Panc1 (cell line): ENCODE results near the gene ZBTB46.

Experiments
- POLR2AphosphoS5 ChIP-seq: IDR thresholded peaks from 2 replicates; pipeline ENCODE4 v1.6.1; 2012; ENCODE audit warnings: mild to moderate bottlenecking, low read depth, low read length, moderate library complexity
- SIN3A ChIP-seq: IDR thresholded peaks from 2 replicates; pipeline ENCODE4 v1.6.1; 2012; ENCODE audit warnings: low read depth, mild to moderate bottlenecking, low read length, moderate library complexity, borderline replicate concordance; ENCODE audit not compliant: insufficient read depth
- TF ChIP-seq, protein P1 (sequence below): fragments of 450-650 bp; IDR thresholded peaks from 2 replicates; pipeline ENCODE4 v1.5.1; 2017; ENCODE audit warnings: mild to moderate bottlenecking
- TF ChIP-seq, protein P2 (sequence below), 2 experiments: IDR thresholded peaks; 2 replicates each; pipeline ENCODE4 v1.6.1; 2011 to 2012; ENCODE audit warnings: low read depth in 2 of 2, control low read depth in 1 of 2, low read length in 1 of 2, mild to moderate bottlenecking in 1 of 2, moderate library complexity in 1 of 2; ENCODE audit not compliant: insufficient read depth in 1 of 2

DNA sequence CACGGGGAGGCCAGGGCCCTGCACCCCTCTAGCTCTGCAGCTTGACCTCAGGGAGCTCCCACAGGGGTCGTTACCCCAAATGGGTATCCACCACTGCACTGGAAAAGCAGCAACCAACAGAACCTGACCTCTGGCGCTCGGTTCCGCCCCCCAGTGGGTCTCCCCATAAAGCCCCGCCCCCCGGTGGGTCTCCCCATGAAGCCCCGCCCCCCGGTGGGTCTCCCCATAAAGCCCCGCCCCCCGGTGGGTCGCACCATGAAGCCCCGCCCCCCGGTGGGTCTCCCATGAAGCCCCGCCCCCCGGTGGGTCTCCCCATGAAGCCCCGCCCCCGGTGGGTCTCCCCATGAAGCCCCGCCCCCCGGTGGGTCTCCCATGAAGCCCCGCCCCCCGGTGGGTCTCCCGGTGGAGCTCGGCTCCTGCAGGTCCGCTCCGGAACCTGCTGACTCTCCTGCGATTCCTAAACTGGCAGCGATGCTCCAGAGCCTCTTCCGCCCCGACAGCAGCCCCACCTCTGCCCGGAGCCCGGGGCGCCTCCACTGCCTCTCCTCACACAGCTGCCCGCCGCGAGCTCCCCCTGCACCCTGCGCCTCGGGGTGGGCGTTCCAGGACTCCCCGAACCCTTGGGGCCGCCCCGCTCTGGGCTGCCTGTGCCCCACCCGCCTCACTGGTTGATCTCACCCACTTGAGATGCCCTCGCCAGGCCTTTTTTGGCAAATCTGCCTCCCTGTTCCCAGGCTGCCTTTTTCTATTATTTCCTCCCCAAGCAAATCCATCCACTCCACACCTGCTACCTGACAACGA, 79.4 kb downstream of the ZBTB46 start:
- TF ChIP-seq, protein P1, sequence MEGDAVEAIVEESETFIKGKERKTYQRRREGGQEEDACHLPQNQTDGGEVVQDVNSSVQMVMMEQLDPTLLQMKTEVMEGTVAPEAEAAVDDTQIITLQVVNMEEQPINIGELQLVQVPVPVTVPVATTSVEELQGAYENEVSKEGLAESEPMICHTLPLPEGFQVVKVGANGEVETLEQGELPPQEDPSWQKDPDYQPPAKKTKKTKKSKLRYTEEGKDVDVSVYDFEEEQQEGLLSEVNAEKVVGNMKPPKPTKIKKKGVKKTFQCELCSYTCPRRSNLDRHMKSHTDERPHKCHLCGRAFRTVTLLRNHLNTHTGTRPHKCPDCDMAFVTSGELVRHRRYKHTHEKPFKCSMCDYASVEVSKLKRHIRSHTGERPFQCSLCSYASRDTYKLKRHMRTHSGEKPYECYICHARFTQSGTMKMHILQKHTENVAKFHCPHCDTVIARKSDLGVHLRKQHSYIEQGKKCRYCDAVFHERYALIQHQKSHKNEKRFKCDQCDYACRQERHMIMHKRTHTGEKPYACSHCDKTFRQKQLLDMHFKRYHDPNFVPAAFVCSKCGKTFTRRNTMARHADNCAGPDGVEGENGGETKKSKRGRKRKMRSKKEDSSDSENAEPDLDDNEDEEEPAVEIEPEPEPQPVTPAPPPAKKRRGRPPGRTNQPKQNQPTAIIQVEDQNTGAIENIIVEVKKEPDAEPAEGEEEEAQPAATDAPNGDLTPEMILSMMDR: no peak
- TF ChIP-seq SIN3A (no peak), POLR2AphosphoS5 (no peak)
- TF ChIP-seq, protein P2, sequence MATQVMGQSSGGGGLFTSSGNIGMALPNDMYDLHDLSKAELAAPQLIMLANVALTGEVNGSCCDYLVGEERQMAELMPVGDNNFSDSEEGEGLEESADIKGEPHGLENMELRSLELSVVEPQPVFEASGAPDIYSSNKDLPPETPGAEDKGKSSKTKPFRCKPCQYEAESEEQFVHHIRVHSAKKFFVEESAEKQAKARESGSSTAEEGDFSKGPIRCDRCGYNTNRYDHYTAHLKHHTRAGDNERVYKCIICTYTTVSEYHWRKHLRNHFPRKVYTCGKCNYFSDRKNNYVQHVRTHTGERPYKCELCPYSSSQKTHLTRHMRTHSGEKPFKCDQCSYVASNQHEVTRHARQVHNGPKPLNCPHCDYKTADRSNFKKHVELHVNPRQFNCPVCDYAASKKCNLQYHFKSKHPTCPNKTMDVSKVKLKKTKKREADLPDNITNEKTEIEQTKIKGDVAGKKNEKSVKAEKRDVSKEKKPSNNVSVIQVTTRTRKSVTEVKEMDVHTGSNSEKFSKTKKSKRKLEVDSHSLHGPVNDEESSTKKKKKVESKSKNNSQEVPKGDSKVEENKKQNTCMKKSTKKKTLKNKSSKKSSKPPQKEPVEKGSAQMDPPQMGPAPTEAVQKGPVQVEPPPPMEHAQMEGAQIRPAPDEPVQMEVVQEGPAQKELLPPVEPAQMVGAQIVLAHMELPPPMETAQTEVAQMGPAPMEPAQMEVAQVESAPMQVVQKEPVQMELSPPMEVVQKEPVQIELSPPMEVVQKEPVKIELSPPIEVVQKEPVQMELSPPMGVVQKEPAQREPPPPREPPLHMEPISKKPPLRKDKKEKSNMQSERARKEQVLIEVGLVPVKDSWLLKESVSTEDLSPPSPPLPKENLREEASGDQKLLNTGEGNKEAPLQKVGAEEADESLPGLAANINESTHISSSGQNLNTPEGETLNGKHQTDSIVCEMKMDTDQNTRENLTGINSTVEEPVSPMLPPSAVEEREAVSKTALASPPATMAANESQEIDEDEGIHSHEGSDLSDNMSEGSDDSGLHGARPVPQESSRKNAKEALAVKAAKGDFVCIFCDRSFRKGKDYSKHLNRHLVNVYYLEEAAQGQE (IDR thresholded peaks at IDR 0.05; ENCODE audit: insufficient read depth in 1 of 2, low read depth in 2 of 2, low read length in 1 of 2): no peak
